ENCODE measurements around the gene NPHP4.

Gene NPHP4

GRCh38 chr1:5975133-5975880 lies 16.9 kb downstream of the NPHP4 start:
- POLR2A ChIA-PET, result no interaction called here
- CTCF ChIA-PET, result interaction anchor here (1.0 to 3.7 kb wide), 3 partner anchors 16 to 464 kb away, joined by 3 to 15 read pairs (median 4); no protein-coding TSS in a partner anchor
- DNase-seq (ENCODE audit: extremely low spot score), result peak; percentile 47
- peak; percentile 54 for TF ChIP-seq CTCF (IDR thresholded peaks at IDR 0.05; ENCODE audit: control extremely low read depth, extremely low read depth, low read depth, missing control alignments)

- POLR2A ChIA-PET, result no interaction called here
- DNase-seq (ENCODE audit: extremely low spot score), result no peak
- no peak for TF ChIP-seq CTCF (IDR thresholded peaks at IDR 0.05; ENCODE audit: control extremely low read depth, extremely low read depth, low read depth, missing control alignments)
- CTCF ChIA-PET, result interaction anchor here (1.0 to 3.7 kb wide), 5 partner anchors 9 to 464 kb away, joined by 3 to 15 read pairs (median 3); no protein-coding TSS in a partner anchor
These were observed 17.6 kb downstream of the NPHP4 start for GRCh38 chr1:5974631-5975030.

DNA sequence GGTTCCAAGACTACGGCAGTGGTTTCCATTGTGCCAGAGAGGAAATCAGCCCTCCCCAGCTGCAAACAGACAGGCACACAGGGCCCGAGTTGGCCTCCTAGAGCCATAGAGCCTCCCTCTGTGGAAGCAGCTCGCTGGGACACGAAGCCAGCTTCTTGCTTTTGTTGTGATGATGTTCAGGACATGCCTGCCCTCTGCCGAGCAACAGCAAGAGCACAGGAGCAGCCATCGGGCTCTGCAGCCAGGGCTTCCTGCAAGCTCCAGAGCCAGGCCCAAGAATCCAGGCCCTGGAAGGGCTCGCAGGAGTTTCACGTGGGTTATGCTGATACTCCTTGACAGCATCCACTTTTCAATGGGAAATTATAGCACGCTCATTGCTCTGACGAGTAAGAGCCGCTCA lies 18.5 kb downstream of the NPHP4 start:
- TF ChIP-seq CTCF (IDR thresholded peaks at IDR 0.05; ENCODE audit: control extremely low read depth, extremely low read depth, low read depth, missing control alignments), result no peak
- ChIA-PET POLR2A (no interaction called here), CTCF (interaction anchor here (1.0 to 3.7 kb wide), 5 partner anchors 10 to 463 kb away, joined by 3 to 15 read pairs (median 3); no protein-coding TSS in a partner anchor)
- DNase-seq (ENCODE audit: extremely low spot score), result no peak

DNA sequence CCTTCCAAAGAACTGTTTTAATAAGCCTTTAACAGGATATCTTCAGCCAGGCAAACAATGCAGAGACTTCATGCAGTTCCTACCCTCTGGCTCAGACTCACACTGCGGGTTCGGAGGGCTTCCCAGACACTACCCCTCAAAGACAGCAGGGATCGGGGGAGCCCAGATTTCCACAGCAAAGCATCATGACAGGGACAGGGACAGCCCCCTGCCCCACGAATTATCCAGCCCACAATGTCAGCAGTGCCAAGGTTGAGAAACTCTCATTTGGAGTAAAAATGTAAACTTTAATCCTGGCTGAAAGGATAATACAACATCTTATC lies 20.1 kb downstream of the NPHP4 start:
- POLR2A ChIA-PET, result no interaction called here
- CTCF ChIA-PET, result interaction anchor here (1.2 kb wide), 1 partner anchor 461 kb away, joined by 3 read pairs; no protein-coding TSS in a partner anchor
- no peak for DNase-seq (ENCODE audit: extremely low spot score)

DNA sequence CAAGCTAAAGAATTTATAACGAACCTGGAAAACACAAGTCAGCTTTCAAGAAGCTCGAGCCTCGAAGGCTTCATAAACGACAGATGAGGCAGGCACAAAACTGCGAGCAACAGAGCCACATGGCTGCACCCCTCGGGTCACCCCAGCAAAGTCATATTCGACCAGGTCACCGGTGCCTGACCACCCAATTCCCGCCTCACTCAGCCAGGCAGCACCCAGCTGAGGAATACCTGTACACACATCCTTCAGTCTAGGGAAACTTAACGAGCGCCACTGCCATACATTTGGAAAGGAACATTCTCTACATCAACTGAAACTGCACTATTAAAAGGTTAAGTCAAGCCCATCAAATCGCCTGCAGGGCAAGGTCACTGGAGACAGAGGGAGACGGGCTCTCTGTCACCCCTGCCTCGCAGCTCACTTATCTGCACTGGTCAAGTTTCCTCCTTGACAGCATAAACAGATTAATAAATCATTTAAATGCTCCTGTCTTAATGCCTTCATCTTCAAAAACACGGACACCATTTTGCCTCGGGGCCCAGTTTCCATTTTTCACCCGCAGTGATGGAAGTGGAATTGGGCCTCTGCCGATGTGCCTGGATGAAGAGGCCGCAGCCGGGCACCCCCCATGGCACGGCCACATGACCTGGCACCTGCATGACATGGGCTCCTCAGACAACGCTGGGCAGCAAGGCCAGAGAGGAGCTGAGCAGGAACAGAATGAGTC lies 20.6 kb downstream of the NPHP4 start:
- no peak for DNase-seq (ENCODE audit: extremely low spot score)
- CTCF ChIA-PET, result interaction anchor here (1.2 kb wide), 1 partner anchor 461 kb away, joined by 3 read pairs; no protein-coding TSS in a partner anchor
- POLR2A ChIA-PET, result no interaction called here
- no peak for TF ChIP-seq CTCF (IDR thresholded peaks at IDR 0.05; ENCODE audit: control extremely low read depth, extremely low read depth, low read depth, missing control alignments)

More for the DNA sequence above, 20.1 kb downstream of the NPHP4 start:
- TF ChIP-seq CTCF (IDR thresholded peaks at IDR 0.05; ENCODE audit: control extremely low read depth, extremely low read depth, low read depth, missing control alignments), result no peak

DNA sequence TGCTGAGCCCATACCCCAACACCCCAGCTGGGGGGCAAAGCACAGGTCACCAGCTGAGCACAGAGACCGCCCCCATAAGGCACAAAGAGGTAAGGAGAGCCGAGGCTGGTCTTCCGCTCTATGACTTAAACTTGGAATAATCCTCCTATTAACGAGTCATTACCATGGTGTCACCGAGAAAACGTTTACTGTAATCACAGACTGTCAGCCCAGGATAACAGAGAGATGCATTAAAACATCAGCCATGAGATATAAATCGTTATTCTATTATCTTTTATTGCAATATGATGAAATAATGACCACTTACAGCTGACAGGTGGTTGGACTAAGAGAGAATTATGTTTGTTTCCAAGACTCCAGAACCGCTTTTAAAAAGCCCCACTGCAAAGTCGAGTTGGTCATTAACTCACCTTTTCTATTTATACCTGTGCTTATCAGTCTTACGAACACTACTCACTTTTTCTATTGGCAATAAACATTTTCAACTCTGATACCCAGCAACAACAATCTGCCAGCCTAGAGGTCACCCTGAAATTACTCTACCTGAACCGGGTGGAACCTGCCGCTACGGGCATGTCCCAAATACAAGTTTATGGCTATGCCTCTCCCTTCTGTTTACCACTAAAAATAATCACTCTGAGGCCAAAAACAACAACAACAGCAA lies 21.5 kb downstream of the NPHP4 start:
- ChIA-PET CTCF (interaction anchor here (1.2 kb wide), 1 partner anchor 460 kb away, joined by 3 read pairs; no protein-coding TSS in a partner anchor), POLR2A (no interaction called here)
- TF ChIP-seq CTCF (IDR thresholded peaks at IDR 0.05; ENCODE audit: control extremely low read depth, extremely low read depth, low read depth, missing control alignments), result no peak
- DNase-seq (ENCODE audit: extremely low spot score), result no peak

Measured in GM10248 (cell line).